K562 treated with DMSO at 1 percent for 12 hours (cell line): ENCODE measurements around the gene PDC. TPM values are rescaled to one million over a fixed set of nuclear protein-coding genes. Genes with fewer than 3 reads are reported as not detected.

ENCODE experiments used
- total RNA-seq: library from RNA; unstranded; fragments of 300-600 nt; gene quantifications from 2 replicates; pipeline ENCODE4 v1.2.3, GENCODE V29; 2022; ENCODE audit not compliant: insufficient read depth

Gene PDC
- not detected in 2 replicates for total RNA-seq

GRCh38 chr1:186461014-186461413, at the start of gene PDC:
PDC (minus strand) TSS chr1:186461114; CDS start chr1:186449459, 11,655 bp downstream.

Other genes with a start within 250 kb of the PDC start
- not detected in 2 replicates for gene PRG4, start 164.8 kb downstream of the PDC start, total RNA-seq
- 13.3 and 52.5 TPM in 2 replicates for gene TPR, start 85.9 kb downstream of the PDC start, total RNA-seq
- gene ODR4, start 85.3 kb downstream of the PDC start, total RNA-seq, result 3.1 and 11.2 TPM in 2 replicates
- not detected in 2 replicates for gene PTGS2, start 219.3 kb upstream of the PDC start, total RNA-seq